WI38 (cell line): ENCODE results near the gene SYPL1.

Source experiments
- H3K4me3 ChIP-seq: 2 replicates; pipeline ENCODE4 v1.5.1; 2011; ENCODE audit warnings: low read depth, mild to moderate bottlenecking, control low read depth, low read length
- CTCF ChIP-seq: IDR thresholded peaks from 2 replicates; pipeline ENCODE4 v1.5.1; 2012; ENCODE audit warnings: low read depth, mild to moderate bottlenecking, control low read depth, low read length

SYPL1 gene

GRCh38 chr7:106042196-106042611 lies 69.9 kb downstream of the SYPL1 start:
- TF ChIP-seq CTCF: no peak
- H3K4me3 ChIP-seq: no peak overlapping the region

- no peak overlapping the region for H3K4me3 ChIP-seq
- peak; percentile 79 for TF ChIP-seq CTCF
Measured at GRCh38 chr7:106041140-106041717, 70.9 kb downstream of the SYPL1 start.
